AG10803 (cell line): ENCODE measurements around the gene CTDSP2.
"Not testable (repeated sequence)": the region's sequence is repeated elsewhere in the genome, so short reads cannot be mapped to it uniquely, and the experiment has no call there.

Source experiments
- DNase-seq: peaks from one replicate; pipeline ENCODE4 v3.0.0; 2010; ENCODE audit warnings: low read depth
- H3K4me3 ChIP-seq: 2 replicates; pipeline ENCODE4 v1.5.1; 2011; ENCODE audit warnings: mild to moderate bottlenecking, low read length, control low read depth
- TF ChIP-seq, protein P1 (sequence below): conservative IDR thresholded peaks from 2 replicates; pipeline ENCODE4 v1.5.1; 2011; ENCODE audit warnings: mild to moderate bottlenecking, low read length, control low read depth, inconsistent platforms

Gene CTDSP2

DNA sequence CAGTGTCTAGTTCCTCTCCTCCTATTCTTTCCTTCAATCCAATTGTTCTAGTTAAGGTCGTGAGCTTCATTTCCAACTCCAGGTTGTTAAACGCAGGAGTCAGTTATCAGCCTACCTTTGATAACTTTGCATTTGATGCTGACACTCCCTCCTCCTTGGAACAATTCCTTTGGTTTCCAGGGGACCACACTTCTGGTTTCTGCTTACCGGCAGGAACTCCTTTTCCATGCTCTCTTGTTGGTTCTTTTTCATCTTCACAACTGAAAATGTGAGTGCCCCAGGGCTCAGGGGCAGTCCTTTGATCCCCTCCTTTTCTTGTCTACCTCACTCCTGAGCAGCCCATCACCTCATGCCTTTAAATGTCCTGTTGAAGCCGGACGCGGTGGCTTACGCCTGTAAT is 69.2 kb downstream of the CTDSP2 start:
- TF ChIP-seq, protein P1, sequence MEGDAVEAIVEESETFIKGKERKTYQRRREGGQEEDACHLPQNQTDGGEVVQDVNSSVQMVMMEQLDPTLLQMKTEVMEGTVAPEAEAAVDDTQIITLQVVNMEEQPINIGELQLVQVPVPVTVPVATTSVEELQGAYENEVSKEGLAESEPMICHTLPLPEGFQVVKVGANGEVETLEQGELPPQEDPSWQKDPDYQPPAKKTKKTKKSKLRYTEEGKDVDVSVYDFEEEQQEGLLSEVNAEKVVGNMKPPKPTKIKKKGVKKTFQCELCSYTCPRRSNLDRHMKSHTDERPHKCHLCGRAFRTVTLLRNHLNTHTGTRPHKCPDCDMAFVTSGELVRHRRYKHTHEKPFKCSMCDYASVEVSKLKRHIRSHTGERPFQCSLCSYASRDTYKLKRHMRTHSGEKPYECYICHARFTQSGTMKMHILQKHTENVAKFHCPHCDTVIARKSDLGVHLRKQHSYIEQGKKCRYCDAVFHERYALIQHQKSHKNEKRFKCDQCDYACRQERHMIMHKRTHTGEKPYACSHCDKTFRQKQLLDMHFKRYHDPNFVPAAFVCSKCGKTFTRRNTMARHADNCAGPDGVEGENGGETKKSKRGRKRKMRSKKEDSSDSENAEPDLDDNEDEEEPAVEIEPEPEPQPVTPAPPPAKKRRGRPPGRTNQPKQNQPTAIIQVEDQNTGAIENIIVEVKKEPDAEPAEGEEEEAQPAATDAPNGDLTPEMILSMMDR: no peak
- no peak overlapping the region for H3K4me3 ChIP-seq
- DNase-seq: no peak

DNA sequence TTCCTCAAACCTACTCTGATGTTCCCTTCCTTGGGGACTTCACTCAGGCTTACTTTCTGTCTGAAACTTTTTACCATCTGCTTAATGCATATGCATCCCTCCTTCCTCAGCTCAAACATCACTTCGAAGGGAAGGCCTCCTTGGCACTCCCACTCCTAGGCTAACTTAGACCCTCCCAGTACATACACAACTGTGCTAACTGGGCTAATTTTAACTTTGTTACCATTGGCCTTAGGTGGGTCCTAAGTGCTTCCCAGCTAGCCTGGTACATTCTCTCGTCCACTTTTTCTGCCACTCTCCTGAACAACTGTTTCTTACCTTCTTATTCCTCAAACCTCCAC is 70.3 kb downstream of the CTDSP2 start:
- H3K4me3 ChIP-seq: no peak overlapping the region
- TF ChIP-seq, protein P1: no peak
- DNase-seq: no peak

DNA sequence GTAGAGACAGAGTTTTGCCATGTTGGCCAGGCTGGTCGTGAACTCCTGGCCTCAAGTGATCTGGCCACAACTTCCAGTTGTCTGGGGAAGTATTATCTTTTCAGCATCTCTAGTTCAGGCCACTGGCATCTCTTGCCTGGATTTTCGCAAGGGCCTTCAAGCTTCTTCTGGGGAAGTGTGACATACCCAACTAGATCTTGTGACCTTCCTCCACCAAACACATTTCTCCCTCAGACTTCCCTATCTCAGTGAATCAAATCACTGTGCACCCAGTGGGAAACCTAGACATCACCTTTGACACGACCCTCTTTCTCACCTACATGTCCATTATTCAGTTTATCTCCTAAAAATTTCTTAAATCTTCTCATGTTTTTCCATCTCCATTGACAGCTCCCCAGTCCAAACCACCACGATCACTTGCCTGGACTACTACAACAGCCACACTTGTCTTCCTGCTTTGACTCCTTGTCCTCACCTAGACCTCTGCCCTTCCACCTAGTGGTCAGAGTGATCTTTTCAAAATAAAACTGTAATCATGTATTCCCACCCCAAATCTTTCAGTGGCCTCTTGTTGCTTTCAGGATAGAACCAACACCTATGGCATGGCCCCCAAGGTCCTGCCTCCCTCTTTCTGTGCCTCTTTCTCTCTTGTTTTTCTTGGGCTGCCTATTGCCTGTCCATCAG is 70.8 kb downstream of the CTDSP2 start:
- DNase-seq: no peak

DNA sequence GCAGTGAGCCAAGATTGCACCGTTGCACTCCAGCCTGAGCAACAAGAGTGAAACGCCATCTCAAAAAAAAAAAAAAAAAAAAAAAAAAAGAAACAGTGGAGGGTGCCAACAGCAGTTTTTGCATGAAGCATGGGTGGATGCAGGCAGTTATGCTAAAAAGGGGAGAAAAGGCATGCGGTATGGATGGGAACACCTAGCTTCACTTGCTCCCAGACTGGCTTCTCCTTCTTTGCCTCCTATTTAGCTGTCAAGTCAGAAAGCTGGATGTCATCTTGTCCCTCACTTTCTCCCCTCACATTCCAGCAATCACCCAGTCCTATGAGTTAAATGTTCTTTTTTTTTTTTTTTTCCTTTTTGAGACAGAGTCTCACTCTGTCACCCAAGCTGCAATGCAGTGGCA is 71.5 kb downstream of the CTDSP2 start:
- TF ChIP-seq, protein P1: no peak
- DNase-seq: no peak
- H3K4me3 ChIP-seq: no peak overlapping the region

More for the DNA sequence above, 70.8 kb downstream of the CTDSP2 start:
- TF ChIP-seq, protein P1: peak; percentile 3; the same call in 1 of the 2 replicates
- H3K4me3 ChIP-seq: no peak overlapping the region

DNA sequence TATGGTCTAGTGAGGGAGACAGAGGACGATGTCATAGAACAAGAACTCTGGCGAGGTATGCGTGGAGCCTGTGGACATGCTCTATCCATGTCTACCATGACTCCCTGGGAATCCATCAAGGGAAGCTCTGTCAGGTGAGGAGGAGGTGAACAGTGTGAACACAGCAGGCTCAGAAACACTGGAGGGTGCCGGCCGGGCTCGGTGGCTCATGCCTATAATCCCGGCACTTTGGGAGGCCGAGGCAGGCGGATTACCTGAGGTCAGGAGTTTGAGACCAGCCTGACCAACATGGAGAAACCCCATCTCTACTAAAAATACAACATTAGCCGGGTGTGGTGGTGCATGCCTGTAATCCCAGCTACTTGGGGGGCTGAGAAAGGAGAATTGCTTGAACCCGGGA is 71.9 kb downstream of the CTDSP2 start:
- not testable (repeated sequence) for H3K4me3 ChIP-seq, DNase-seq

DNA sequence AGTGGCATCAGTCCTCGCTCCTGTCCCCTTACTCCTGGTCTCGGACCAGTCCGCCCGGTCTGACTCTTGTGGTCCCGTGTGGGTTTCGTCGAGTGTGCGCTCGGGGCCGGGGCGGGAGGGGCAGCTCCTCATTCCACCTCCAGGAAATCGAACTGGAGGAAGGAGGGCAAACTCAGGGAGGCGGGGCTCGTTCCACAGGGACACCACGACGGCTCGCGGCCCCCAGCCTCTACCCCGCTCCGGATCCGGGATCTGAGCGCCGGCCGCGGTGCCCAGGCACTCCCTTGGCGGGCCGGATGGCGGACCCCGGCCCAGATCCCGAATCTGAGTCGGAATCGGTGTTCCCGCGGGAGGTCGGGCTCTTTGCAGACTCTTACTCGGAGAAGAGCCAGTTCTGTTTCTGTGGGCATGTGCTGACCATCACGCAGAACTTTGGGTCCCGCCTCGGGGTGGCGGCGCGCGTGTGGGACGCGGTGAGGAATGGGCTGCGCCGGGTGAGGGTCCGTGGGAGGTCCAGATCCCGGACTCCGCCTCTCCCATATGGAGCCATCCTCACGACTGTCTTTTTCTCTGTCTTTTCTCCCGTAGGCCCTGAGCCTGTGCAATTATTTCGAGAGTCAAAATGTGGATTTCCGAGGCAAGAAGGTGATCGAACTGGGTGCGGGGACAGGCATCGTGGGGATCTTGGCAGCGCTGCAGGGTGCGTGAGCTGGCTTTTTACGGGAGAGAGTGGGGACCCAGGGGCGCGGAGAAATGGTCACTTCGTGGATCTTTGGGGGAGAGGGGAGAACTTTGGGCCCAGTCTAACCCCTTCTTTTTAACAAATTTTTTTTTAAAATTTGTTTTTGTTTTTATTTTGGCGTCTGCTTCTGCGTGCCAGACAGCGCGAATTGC is 73.9 kb downstream of the CTDSP2 start, which contains the start of gene EEF1AKMT3:
Gene EEF1AKMT3 (plus strand): TSS at position 186 of the 894 bp plus-strand sequence. CDS start 111 bp downstream, at position 297.
- TF ChIP-seq, protein P1: no peak
- peak within 1 kb of the TSS; percentile 99 for H3K4me3 ChIP-seq
- DNase-seq: peak; percentile 41

DNA sequence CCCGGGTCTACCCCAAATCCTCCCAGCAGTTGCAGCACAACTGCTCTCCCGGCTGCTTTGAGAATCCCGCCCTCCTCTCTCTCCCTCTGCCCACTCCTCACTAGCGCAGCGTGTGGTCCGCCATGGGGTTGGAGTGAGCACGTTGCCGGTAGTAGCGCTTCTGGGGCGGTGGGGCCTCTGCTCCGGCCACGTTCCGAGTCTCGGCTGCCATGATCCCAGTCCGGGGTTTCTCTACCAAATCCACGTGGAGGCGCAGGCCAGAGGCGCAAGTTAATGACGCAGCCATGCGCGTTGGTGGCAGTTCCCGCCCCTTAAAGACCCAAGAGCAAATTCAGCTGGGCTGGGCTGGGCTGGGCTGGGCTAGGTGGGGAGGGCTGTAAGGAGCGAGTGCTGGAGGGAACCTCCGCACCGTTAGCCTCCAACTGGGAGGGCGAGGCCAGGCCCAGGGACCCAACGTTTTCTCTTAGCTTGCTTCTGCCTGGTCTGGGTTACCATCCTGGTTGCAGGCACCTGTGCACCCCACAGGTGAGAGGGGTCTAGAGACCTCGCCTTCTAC is 74.6 kb downstream of the CTDSP2 start, which contains the start of gene METTL1:
Gene METTL1 (minus strand): TSS at position 233 of the 556 bp plus-strand sequence. CDS start 22 bp downstream, at position 211.
- TF ChIP-seq, protein P1: no peak
- H3K4me3 ChIP-seq: peak within 1 kb of the TSS; percentile 99
- peak; percentile 94 for DNase-seq
